HL-60/S4 treated with retinoic acid at 250 ng/mL for 4 days and 3 days (cell line): ENCODE data around the gene CASKIN2.
"Not testable (repeated sequence)": the region's sequence is repeated elsewhere in the genome, so short reads cannot be mapped to it uniquely, and the experiment has no call there.

Source experiments
- in situ Hi-C: fragments of 300-500 bp; cut with MboI; formaldehyde crosslinking; loops from 2 replicates; pipeline ENCODE4 v1.7.0; 2022; ENCODE audit warnings: low sequenced_read_pairs

CASKIN2 gene

DNA sequence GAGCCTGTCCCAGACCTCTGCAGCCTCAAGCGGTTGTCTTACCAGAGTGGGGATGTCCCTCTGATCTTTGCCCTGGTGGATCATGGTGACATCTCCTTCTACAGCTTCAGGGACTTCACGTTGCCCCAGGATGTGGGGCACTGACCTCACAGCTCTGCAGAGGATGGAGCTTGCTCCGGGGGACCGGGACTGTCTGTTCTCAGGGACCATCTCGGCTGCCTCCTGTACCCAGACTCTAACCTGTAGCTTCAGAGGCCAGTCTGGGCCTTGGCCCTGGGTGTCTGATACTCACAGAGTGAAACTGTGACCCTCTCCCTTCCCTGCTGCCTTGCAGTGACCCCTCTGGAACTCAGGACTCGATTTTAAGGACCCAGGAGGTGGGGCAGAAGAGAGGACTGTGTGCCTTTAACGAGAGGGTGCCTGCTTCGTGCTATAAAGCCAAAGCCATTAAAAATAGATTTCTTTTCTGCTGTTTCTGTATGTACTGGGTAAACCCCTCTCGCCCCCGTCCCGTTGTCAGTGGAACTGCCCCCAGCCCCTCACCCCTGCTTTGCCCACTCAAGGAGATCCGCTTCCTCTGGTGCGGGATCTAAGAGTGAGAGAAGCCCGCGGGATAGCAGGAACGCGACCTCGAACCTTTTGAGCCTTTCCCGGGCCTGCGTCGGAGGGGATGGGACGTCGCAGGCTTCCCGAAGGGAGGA is 9.1 kb upstream of the CASKIN2 start:
- in situ Hi-C loops, result no loop called here

DNA sequence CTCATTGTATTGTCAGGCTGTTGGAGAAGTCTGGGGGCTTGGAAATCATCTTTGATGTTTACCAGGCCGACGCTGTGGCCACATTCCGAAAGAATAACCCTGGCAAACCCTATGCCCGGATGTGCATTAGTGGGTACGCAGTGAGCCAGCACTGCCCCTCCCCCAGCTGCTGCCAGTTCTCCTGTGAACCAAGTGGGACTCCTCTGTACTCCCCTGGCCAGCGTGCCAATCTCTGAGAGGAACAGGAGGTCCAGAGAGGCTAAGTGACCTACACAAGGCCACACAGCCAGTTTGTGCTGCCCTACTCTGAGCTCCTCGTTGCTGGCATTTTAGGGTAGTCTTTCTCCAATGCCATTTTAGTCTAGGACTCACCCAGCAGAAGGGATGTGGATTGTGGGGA is 8.3 kb upstream of the CASKIN2 start:
- in situ Hi-C loops, result no loop called here

- in situ Hi-C loops, result no loop called here
Observed at GRCh38 chr17:75521951-75522727, 6.8 kb upstream of the CASKIN2 start.

DNA sequence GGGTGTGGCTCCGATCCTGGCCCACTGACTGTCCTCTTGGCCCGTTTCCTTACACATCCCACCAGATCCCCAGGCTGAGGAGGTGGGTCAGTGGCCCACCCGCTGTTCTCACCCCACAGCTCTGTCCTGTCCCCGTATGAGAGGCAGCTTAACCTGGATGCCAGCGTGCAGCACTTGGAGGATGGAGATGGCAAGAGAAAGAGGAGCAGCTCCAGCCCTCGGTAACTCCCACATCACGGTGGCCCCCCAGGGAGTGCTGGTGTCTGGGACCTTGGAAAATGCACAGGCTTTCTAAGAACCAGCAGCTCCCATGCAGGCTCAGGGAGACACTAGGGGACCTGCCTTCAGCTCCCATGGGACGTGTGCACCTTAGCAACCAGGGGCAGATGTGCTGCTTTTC is 6.0 kb upstream of the CASKIN2 start:
- in situ Hi-C loops, result no loop called here

DNA sequence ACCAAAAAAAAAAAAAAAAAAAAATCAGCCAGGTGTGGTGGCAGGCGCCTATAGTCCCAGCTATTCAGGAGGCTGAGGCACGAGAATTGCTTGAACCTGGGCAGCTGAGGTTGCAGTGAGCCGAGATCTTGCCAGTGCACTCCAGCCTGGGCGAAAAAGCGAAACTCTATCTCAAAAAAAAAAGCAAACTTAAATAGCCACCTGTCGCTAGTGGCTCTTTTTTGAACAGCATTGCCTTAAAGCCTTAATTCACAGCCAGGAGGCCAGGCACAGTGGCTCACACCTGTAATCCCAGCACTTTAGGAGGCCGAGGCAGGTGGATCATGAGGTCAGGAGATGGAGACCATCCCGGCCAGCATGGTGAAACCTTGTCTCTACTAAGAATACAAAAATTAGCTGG is 5.1 kb upstream of the CASKIN2 start:
- in situ Hi-C loops, result not testable (repeated sequence)

DNA sequence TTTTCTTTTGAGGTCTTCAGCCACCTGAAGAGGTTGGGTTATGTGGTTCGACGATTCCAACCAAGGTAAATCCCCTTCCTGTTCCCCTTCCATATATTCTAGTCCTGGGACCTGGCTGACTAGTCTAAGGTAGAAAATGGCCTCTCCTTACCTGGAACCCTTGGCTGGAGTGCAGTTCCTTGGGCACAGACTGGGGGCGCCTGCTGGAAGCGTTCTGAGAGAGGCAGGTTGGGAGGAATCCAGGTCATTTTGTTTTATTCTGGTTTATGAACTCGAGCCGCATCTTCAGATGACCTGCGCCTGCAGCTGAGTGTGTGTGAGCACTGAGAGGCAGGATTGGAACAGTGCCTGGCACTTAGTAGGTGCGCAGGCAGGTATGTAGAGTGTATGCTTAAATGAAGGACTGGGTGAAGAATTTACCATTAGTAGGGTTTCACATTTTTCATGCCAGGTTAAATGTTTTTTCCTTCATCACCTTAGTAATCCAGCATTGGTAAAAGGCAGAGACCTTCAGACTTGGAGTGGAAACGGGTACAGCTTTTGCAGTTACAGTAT is 3.7 kb upstream of the CASKIN2 start:
- in situ Hi-C loops, result no loop called here

DNA sequence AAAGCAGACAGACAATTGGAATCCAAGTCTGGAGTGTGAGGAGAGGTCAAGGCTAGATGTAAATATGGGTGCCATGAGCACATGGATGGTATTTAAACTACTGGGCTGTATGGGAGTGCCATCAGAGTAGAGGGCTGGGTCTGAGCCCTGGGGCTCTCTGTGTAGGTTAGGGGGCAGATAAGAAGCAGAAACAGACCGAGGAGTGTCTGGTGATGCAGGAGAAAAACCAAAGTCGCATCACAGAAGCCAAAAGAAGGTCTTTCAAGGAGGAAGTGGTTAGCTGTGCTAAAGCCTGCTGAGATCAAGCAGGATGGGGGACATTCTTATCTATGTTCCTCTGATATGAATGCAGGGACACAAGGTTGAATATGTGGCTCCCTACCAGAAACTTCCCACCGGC is 2.9 kb upstream of the CASKIN2 start:
- in situ Hi-C loops, result no loop called here

DNA sequence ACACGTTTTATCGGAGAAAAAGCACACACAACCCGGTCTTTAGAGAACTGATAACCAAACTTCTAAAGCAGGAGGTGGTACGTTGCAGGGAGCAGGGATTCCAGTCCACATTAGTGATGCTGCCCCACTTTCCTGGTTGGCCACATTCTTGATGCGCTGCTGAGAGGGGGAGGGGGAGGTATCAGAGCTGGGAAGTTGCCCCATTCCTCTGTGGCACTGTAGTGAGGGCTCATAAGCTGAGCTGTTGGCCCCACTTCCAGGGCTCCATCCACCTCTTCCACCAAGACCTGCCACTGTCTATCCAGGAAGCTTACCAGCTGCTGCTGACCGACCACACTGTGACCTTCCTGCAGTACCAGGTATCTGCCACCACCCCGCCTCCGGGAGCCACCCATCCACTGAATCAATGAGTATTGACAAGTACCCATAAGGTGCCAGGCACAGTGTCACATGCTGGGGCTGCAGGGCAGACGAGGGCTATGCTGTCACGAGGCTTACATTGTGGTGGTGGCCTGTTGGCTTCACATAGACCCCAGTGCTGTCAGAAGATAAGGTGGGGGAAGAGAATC is 2.0 kb upstream of the CASKIN2 start:
- in situ Hi-C loops, result no loop called here

DNA sequence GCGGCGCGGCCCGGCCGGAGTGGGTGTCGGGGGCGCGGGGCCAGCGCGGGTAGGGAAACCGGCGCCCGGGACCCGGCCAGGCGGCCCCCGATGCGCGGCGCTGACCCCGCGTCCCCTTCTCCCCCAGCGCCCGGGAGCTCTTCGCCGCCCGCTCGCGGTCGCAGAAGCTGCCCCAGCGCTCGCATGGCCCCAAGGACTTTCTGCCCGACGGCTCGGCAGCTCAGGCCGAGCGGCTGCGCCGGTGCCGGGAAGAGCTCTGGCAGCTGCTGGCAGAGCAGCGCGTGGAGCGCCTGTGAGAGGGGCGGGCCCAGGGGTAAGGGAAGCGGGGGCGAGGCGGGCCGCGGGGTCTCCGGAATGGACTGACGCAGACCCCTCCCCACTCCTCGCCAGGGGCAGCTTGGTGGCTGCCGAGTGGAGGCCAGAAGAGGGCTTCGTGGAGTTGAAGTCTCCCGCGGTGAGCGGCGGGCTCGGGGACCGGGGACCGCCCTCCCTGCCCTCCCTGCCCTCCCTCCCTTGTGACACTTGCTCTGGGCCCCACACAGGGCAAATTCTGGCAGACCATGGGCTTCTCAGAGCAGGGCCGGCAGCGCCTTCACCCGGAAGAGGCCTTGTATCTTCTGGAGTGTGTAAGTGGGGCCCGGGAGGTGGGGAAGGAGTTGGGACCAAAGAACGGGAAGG is 1.4 kb upstream of the CASKIN2 start:
- in situ Hi-C loops, result no loop called here

DNA sequence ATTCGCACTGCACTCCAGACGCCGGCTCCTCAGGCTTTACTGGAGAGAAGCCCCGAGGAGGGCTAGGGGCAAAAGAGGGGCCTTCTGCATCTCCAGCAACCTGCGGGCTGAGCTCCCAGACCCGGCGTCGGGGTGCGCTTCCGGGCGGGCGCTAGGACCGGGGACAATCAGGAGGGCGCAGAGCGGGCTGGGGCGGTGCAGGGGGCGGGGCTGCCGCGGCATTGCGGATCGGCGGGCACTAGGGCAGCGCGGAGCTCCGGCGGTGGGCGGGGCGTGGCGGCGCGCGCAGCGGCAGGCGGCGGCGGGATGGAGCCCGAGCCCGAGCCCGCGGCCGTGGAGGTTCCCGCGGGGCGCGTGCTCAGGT is 900 bp upstream of the CASKIN2 start, which contains the start of gene TSEN54:
TSEN54 (plus strand) TSS at position 274 of the 364 bp plus-strand sequence; CDS start at position 307, 33 bp downstream.
- in situ Hi-C loops, result no loop called here

DNA sequence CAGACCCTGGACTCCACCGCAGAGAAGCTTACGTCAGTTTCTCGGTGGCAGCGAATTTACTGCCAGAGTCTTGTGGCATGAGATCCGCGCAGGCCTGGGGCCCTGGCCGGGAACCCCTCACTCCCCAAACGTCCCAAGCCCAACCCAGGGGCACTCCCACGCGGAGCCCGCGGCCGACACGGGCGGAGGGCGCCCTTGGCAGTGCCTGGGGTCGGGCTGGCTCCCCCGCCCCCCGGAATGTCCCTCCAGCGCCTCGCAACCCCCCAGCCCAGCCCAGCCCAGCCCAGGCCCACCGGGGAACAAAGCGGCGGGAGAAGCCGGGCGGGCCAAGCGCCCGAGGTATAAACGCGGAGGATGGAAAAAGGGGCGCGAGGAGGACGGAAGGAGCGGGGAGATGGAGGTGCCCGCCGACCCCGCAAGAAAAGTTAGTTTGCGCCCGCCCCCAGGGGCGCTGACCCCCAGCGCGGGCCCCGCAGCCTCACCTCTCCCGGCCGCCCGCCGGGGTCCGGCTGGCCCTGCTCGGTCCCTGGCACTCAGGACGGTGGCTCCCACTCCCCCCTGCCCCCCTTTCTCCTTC is 330 bp downstream of the CASKIN2 start:
- in situ Hi-C loops, result no loop called here

DNA sequence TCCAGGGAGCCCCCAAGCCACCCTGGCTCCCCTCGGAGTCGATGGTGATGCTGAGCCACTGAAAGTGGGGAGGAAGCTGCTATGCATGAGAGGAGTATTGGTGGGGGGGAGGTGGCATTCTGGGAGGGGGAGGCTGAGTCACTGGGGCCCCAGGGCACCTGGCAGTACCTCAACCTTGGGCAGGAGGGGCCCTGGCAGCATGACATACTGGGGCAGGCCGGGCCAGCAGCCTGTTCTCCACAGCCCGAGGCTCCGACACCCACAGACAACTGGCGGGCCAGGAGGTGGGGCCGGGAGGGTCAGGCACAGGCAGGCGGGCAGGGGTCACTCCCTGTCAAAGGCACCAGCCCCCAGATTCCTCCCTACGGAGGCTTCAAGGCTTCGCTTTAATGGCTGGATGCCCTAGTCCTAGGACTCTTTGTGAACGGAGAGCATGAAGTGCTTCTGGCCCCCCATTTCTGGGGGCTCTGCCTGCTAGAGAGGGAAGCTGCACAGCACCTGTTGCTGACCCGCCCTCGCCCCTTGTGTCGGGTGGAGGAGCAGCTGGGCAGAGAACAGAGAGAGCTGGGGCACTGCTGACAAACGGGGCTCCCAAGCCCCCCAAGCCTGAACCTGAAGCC is 928 bp downstream of the CASKIN2 start:
- in situ Hi-C loops, result no loop called here

DNA sequence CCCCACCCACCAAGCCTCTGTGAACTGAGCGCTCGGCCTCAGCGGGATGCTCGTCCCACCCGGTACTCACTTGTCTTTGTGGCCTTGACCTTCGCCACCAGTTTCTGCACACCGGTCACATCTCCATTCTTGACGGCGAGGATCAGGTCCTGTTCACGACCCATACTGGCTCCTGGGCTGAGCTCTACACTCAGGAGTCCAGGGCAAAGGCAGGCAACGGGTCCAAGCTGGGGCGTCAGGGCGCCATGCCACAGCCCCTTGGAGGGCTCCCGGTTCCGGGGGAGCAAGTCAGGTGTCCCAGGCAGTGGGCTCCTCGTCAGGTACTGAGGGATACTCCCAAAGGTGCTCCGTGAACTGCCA is 1.7 kb downstream of the CASKIN2 start:
- in situ Hi-C loops, result no loop called here

- in situ Hi-C loops, result no loop called here
Observed at GRCh38 chr17:75512926-75513640, 2.3 kb downstream of the CASKIN2 start.

DNA sequence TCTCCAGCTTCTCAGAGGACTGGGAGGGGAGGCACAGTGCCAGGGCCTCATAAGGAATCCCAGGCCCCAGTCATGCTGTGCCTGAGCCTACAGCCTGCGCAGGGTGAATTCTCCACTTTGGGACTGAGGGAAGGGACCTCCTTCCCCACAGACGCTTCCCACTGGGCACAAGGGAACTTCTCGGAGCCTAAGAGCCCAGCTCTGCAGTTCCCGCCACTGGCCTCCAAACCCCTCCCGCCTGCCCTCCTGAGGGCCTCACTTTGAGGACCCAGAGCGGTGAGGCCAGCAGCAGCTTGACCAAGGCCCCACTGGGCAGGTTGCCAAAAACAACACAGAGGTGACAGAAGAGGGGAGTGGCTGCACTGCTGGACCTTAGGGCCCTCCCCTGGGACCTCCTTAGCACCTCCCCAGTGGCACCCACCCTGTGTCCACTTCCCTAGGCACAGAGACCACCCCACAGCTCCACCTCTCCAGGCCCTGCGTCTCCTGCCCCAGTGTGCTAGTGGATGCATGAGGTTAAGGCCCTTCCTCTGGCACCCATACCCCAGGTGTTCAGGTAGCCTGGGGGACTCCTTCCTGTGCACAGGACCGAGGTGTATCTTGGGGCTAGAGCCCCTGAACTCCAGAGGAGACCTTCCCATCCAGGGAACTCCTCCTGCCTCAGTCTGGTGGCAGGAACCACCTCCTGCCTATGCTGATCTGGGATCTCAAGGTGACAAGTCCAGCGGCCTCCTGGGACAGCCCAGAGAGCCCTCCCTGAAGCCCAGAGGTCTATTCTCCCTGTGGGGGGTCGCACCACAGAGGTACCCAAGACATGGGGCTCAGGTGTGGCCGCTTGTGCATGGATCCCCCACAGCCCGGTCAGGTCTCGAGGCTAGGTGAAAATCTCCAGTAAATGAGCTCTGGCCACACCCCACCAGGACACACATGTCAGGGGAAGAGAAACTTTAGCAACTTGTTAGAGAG is 3.4 kb downstream of the CASKIN2 start:
- in situ Hi-C loops, result no loop called here

DNA sequence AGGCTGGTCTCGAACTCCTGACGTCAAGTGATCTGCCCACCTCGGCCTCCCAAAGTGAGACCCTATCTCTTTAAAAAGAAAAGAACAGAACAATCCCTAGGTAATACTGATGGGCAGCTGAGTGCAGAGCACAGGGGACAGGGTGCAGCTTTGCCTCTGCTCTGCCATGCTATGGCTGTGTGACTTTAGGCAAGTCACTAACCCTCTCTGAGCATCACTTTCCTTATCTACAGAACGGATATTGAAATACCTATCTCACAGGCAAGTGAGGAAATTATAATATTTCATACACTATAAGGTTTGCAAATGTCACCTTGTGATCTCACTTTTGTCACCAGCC is 4.1 kb downstream of the CASKIN2 start:
- in situ Hi-C loops, result no loop called here

DNA sequence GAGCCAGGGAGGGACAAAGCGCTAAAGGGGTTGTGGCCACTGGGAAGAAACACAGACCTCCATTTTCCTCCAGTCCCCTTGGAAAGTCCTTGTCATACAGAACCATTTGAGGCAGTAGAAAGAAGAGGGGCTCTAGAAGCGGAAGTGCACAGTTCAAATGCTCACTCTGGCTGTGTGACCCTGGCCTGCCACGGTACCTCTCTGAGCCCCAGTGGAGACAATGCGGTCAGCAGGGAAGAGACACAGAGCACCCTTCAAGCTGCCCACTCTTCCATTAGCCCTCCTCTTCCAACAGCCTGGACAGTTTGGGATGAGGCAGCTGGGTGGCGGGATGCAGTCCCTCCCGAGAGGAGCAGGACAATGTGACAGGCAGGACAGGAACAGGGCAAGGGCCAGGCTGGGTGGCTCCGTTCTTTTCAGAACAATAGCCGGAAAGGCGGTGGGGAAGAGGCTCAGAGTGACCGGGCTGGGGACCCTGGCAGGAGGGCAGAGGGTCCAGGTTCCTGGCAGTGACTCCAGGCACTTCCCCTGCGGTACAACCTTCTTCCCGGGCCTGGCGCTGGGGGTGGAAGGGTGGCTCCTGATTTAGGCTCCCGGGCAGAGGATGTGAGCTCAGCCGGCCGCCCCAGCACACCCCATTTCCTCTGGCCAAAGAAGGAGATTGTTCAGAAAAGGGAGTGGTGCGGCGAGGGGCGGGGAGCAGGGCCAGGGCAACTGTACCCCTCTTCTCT is 5.6 kb downstream of the CASKIN2 start:
- in situ Hi-C loops, result no loop called here

DNA sequence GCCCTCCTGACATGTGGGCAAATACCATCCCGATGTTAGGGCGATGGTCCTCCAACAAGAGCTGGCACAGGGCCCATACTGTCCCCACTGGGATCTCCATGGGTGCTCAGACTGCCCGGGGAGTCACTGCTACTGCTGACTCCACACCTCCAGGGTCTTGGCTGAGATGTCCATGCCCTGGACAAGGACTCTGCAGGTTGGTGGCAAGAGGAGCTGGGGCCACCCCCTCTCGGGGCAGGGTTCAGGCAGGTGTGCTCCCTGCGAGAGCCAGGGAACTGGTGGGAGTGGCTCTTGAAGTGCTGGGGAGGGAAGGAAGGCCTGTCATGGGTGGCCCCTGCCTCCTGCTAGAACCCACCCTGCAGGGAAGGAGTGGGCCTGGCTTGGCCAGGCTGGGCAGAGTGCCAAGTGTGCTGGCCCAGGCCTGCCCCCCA is 6.4 kb downstream of the CASKIN2 start:
- in situ Hi-C loops, result no loop called here
